Measurements from ENCODE around the gene SGK2.

SGK2 gene

GRCh38 chr20:43536817-43537440 is 21.9 kb upstream of the SGK2 start:
- no peak for DNase-seq

GRCh38 chr20:43537921-43538877 is 20.6 kb upstream of the SGK2 start:
- peak; percentile 52 for DNase-seq

DNA sequence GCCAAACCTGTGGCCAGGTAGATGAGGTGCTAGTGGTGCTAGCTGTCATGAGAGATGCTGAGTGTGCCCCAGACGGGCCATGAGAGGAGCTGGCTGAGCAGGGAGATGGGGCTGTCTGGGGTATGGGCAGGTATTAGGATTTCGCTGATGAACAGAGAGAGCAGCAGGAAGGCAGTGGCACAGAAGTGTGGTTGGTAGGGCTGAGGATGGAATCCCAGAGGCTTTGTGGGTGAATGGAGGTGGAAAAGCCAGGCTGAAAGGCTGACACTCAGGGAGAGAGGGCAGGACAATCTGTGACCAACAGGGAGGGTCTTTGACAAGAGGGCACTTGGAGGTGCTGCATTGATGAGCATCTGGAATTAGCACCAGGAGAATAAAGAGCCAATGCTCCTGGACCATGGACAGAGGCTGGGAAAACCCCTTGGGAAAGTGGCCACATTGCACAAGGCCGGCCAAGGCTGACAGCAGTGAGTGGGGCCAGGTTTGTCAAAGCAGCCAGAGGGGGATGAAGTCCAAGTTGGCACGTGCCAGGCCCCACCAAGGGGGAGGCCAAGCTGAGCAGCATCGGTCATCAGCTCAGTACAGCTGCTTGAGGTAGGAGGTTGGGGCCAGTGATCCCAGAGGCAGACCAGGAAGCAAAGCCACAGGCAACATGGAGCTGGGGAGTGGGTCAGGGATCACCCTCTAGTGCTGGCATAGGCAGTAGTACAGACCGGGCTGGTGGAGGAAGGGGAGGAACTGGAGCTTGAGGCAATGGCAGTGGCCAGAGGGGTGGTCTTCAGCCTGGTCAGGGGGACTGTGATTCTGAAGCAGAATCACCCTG is 19.7 kb upstream of the SGK2 start:
- no peak for DNase-seq

GRCh38 chr20:43539975-43540672 is 18.7 kb upstream of the SGK2 start:
- DNase-seq, result no peak

DNA sequence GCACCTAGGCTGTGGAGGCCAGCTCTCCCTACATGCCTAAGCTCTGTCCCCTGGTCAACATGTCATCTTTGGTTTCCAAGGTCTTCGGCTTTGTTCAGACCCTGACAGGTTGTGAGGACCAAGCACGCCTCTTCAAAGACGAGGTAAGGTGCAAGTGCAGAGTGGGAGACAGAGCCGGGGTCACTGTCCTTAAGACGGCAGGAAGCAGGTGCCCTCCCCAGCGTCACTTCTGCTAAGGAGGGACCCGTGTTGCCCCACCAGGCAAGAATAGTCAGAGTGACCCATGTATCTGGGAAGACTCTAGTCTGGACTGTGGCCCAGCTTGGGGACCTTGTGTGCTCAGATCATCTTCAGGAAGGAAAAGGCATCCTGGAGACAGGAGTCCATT is 18.2 kb upstream of the SGK2 start:
- DNase-seq, result no peak

- DNase-seq, result no peak
Observed at GRCh38 chr20:43541214-43541613, 17.6 kb upstream of the SGK2 start.

DNA sequence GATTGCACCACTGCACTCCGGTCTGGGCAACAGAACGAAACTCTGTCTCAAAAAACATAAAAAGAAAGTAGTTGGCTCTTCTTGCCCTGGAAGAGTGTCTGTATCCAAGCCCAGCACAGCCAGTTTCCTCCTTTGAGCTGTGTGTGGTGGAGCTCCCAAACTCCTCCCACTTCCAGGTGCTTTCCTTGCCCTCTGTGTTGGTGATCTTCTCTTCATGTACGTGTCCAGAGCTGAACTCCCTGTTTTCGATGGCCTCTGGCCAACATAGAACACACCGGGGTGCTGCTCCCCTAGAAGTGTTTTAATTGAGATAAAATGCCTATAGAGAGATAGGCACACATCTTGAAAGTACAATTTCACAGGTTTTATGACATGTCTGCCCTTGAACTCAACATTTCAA is 16.7 kb upstream of the SGK2 start:
- DNase-seq, result no peak

- no peak for DNase-seq
Observed at GRCh38 chr20:43542674-43543073, 16.2 kb upstream of the SGK2 start.

GRCh38 chr20:43543138-43543537 is 15.7 kb upstream of the SGK2 start:
- DNase-seq, result no peak

GRCh38 chr20:43544501-43544900 is 14.3 kb upstream of the SGK2 start:
- DNase-seq, result no peak

DNA sequence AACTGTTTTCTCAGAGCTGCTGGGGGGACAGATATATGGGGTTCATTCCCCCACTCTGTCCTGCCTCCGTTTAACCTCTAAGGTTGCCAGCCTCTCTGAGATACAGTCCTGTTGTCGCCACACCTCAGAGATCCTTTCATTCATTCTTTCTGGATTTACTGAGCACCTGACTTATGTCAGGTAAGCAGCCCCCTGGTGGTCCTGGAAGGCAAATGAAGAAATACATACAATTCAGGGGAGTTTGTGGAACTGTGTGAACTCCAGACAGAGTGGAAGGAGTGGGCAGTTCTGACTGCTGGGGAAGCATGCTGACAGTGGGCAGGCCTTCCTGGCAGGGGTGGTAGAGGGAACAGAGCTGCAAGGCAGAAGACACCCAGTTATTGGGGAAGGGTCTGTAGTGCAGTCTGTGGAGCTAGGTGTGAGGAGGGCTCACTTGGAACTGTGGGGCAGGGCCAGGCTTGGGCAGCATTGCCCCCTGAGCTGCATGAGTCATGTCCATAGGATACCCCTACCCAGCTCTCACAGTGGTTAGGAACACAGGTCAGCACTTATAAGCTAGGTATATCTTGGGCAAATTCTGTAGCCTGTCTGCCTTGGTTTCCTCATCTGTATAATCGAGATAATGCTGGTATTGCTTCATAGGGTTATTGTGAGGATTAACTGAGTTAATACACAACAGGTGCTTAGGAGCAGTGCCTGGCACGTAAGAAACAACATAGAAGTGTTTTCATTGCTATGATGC is 12.8 kb upstream of the SGK2 start:
- no peak for DNase-seq

DNA sequence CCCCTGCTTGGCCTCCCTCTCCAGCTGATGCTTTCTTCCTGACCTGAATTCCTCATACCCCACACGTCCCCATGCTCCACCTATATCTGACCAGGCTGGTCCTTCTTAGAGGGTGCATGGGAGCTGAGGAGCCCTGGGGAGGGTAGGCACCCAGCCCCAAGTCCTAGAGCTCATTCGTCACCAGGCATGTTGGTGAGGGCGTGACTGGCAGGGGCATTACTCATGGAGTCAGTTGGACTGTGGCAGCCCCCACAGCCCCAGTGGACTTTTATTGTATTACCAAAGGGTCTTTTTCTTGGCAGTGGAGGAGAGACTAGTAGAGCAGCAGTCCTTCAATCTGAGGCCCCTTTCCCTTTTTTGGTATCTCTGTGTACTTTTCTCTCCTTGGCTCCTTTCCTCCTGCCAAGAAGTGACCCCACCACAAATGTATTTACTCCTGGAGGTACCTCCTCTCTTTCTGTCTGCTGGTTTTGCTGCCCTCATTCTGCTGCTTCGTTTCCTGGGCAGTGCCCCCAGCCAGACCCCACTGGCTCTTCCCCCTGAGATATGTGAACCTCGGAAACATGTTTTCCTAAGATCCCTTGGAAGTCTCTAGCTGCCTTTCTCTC is 10.4 kb upstream of the SGK2 start:
- no peak for DNase-seq

GRCh38 chr20:43549416-43550065 is 9.3 kb upstream of the SGK2 start:
- DNase-seq, result no peak

- no peak for DNase-seq
Observed at GRCh38 chr20:43550456-43550855, 8.4 kb upstream of the SGK2 start.

DNA sequence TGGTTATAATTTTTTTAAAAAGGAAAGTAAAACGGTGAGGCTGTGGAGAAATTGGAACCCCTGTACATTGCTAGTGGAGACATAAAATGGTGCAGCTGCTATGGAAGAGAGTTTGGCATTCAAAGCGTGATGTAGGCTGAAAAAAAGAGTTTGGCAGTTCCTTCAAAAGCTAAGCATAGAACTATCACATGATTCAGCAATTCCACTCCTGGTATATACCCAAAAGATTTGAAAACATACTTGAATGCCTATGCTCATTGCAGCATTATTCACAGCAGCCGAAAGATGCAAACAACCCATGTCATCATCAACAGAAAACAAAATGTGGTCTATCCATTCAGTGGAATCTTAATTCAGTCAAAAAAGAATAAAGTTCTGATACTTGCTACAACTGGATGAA is 4.5 kb upstream of the SGK2 start:
- no peak for DNase-seq

DNA sequence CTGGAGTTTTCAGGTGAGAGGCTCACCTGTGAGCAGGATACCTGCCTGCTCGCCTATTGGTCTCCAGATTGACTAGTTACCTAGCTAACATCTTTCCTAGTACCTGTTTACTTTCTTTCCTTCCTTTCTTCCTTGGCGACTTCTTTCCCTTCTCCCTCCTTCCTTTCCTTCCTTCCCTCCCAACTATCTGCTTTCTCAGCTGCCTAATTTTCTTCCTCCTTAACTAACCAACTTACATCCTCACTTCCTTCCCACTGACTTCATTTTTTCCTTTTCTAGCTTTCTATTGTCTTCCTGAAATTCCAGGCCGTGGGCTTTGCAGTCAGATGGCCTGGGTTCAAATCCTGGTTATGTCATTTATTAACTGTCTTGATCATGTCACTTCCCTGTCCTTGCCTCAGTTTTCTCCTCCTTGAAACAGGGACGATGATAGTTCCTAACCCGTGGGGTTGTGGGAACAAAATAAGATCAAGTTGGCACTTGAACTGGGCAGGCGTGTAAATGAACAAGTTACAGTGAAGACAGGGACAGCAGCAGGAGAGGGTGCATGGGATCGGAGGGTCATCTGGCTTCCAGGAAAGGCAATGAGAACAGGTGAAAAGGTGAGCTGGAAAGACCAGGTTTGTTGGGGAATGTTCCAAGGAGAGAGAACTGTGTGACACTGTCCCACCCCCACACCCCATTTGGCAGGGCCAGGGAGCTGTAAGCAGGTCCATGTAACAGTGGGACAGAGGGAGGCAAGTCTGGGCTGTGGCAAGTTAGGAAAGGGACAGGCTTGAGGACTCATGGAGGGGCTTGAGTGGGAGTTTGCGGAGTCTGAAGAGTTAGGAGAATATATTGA is 540 bp downstream of the SGK2 start:
- DNase-seq, result no peak

- no peak for DNase-seq
Observed at GRCh38 chr20:43560974-43561373, 2.1 kb downstream of the SGK2 start.

- no peak for DNase-seq
Observed at GRCh38 chr20:43563429-43563828, 4.6 kb downstream of the SGK2 start.

- DNase-seq, result no peak
Observed at GRCh38 chr20:43563991-43564390, 5.2 kb downstream of the SGK2 start.

GRCh38 chr20:43564455-43564854 is 5.6 kb downstream of the SGK2 start:
- no peak for DNase-seq

All from NCI-H2029 (cell line).